Measurements from ENCODE around the gene CAMK2N1. TPM values are rescaled to one million over a fixed set of nuclear protein-coding genes. Genes with fewer than 3 reads are reported as not detected.
A peak's percentile ranks its signal among the peaks of the same experiment; 100 is the strongest.

Gene CAMK2N1
- total RNA-seq, 1 donor from 2014 or later = 120 TPM

- no peak overlapping the region for H3K4me3 Mint-ChIP-seq (ENCODE audit: unreplicated experiment)
- peaks cover 1% of the 10 kb centered on the region for H3K9me3 Mint-ChIP-seq (ENCODE audit: unreplicated experiment)
- no peak for TF ChIP-seq CTCF (IDR thresholded peaks at IDR 0.05; ENCODE audit: partially characterized antibody, unreplicated experiment)
Measured at GRCh38 chr1:20505488-20505887, 19.5 kb upstream of the CAMK2N1 start.

GRCh38 chr1:20500716-20501115 is 14.7 kb upstream of the CAMK2N1 start:
- peaks cover 3% of the 10 kb centered on the region for H3K27me3 Mint-ChIP-seq (ENCODE audit: unreplicated experiment)
- H3K36me3 Mint-ChIP-seq (ENCODE audit: unreplicated experiment) = no peaks in the 10 kb centered on the region
- no peak overlapping the region for H3K4me3 Mint-ChIP-seq (ENCODE audit: unreplicated experiment)
- TF ChIP-seq CTCF (IDR thresholded peaks at IDR 0.05; ENCODE audit: partially characterized antibody, unreplicated experiment) = no peak
- no peak for DNase-seq
- H3K9me3 Mint-ChIP-seq (ENCODE audit: unreplicated experiment) = no peaks in the 10 kb centered on the region
- peaks cover 6% of the 10 kb centered on the region for H3K4me1 Mint-ChIP-seq (ENCODE audit: low read depth, unreplicated experiment)
- no peak overlapping the region for H3K27ac Mint-ChIP-seq (ENCODE audit: unreplicated experiment)

More at GRCh38 chr1:20505488-20505887, 19.5 kb upstream of the CAMK2N1 start:
- H3K27me3 Mint-ChIP-seq (ENCODE audit: unreplicated experiment) = no peaks in the 10 kb centered on the region
- no peak for DNase-seq
- peaks cover 2% of the 10 kb centered on the region for H3K4me1 Mint-ChIP-seq (ENCODE audit: low read depth, unreplicated experiment)
- no peaks in the 10 kb centered on the region for H3K36me3 Mint-ChIP-seq (ENCODE audit: unreplicated experiment)
- no peak overlapping the region for H3K27ac Mint-ChIP-seq (ENCODE audit: unreplicated experiment)

- H3K4me3 Mint-ChIP-seq (ENCODE audit: unreplicated experiment) = no peak overlapping the region
- H3K9me3 Mint-ChIP-seq (ENCODE audit: unreplicated experiment) = no peaks in the 10 kb centered on the region
- no peak for DNase-seq
- no peak for TF ChIP-seq CTCF (IDR thresholded peaks at IDR 0.05; ENCODE audit: partially characterized antibody, unreplicated experiment)
- no peaks in the 10 kb centered on the region for H3K36me3 Mint-ChIP-seq (ENCODE audit: unreplicated experiment)
- peaks cover 8% of the 10 kb centered on the region for H3K4me1 Mint-ChIP-seq (ENCODE audit: low read depth, unreplicated experiment)
- H3K27ac Mint-ChIP-seq (ENCODE audit: unreplicated experiment) = peak overlapping the region; percentile 77
- H3K27me3 Mint-ChIP-seq (ENCODE audit: unreplicated experiment) = peaks cover 5% of the 10 kb centered on the region
Measured at GRCh38 chr1:20499718-20500117, 13.7 kb upstream of the CAMK2N1 start.

- Mint-ChIP-seq H3K4me1 (ENCODE audit: low read depth, unreplicated experiment) (peaks cover 8% of the 10 kb centered on the region), H3K27me3 (ENCODE audit: unreplicated experiment) (peaks cover 5% of the 10 kb centered on the region), H3K27ac (ENCODE audit: unreplicated experiment) (no peak overlapping the region), H3K9me3 (ENCODE audit: unreplicated experiment) (no peaks in the 10 kb centered on the region), H3K36me3 (ENCODE audit: unreplicated experiment) (no peaks in the 10 kb centered on the region), H3K4me3 (ENCODE audit: unreplicated experiment) (no peak overlapping the region)
- no peak for DNase-seq
- no peak for TF ChIP-seq CTCF (IDR thresholded peaks at IDR 0.05; ENCODE audit: partially characterized antibody, unreplicated experiment)
Measured at GRCh38 chr1:20499105-20499504, 13.1 kb upstream of the CAMK2N1 start.

GRCh38 chr1:20498116-20498515 is 12.1 kb upstream of the CAMK2N1 start:
- TF ChIP-seq CTCF (IDR thresholded peaks at IDR 0.05; ENCODE audit: partially characterized antibody, unreplicated experiment) = no peak
- Mint-ChIP-seq H3K27me3 (ENCODE audit: unreplicated experiment) (peaks cover 6% of the 10 kb centered on the region), H3K27ac (ENCODE audit: unreplicated experiment) (no peak overlapping the region), H3K9me3 (ENCODE audit: unreplicated experiment) (no peaks in the 10 kb centered on the region), H3K36me3 (ENCODE audit: unreplicated experiment) (no peaks in the 10 kb centered on the region), H3K4me3 (ENCODE audit: unreplicated experiment) (no peak overlapping the region), H3K4me1 (ENCODE audit: low read depth, unreplicated experiment) (peaks cover 11% of the 10 kb centered on the region)
- no peak for DNase-seq
